ENCODE data around the gene GOLGA8B. TPM values are rescaled to one million over a fixed set of nuclear protein-coding genes. Genes with fewer than 3 reads are reported as not detected.

GOLGA8B gene
- total RNA-seq, 1 experiment from 2014 or later, result 42.1 TPM

GRCh38 chr15:34621675-34622074 lies 38.2 kb upstream of the GOLGA8B start:
- no peak overlapping the region for H3K9ac ChIP-seq (ENCODE audit: extremely low read depth, insufficient read length, low read length)
- no peak overlapping the region for H3K18ac ChIP-seq (ENCODE audit: insufficient read length, low read depth, low read length)
- Mint-ChIP-seq H3K36me3 (ENCODE audit: insufficient read depth in 1 of 3, low read depth in 3 of 3) (no peaks in the 10 kb centered on the region), H3K27me3 (ENCODE audit: low read depth) (peaks cover 8% of the 10 kb centered on the region), H3K27ac (no peak overlapping the region), H3K4me1 (no peaks in the 10 kb centered on the region), H3K9me3 (no peaks in the 10 kb centered on the region), H3K4me3 (no peak overlapping the region)
- no peak overlapping the region for H2AFZ ChIP-seq (ENCODE audit: low read length)
- H3K79me2 ChIP-seq (ENCODE audit: insufficient read depth, low read length), result no peaks in the 10 kb centered on the region
- H4K8ac ChIP-seq (replicated peaks; ENCODE audit: insufficient read length, low read depth, low read length), result no peak overlapping the region
- no peak overlapping the region for H2BK15ac ChIP-seq (ENCODE audit: low read depth, low read length)
- H3T11ph ChIP-seq (ENCODE audit: low read length), result no peak overlapping the region
- no peak overlapping the region for H2BK12ac ChIP-seq (ENCODE audit: insufficient read length, low read depth, low read length)
- no peaks in the 10 kb centered on the region for H3K4me1 ChIP-seq (ENCODE audit: insufficient read depth, low read length)
- H3K27me3 ChIP-seq (ENCODE audit: insufficient read depth, low read length), result no peaks in the 10 kb centered on the region
- no peak overlapping the region for H3K27ac ChIP-seq (ENCODE audit: insufficient read length, low read depth, low read length)
- H4K91ac ChIP-seq (ENCODE audit: insufficient read length, low read depth, low read length), result no peak overlapping the region
- H2BK5ac ChIP-seq (ENCODE audit: insufficient read length, low read length), result no peak overlapping the region
- no peak overlapping the region for H3K56ac ChIP-seq (ENCODE audit: insufficient read length, low read depth, low read length)
- H2BK20ac ChIP-seq (ENCODE audit: low read depth, low read length, poor library complexity, severe bottlenecking), result no peak overlapping the region
- H3K9me3 ChIP-seq (ENCODE audit: control insufficient read depth, low read depth, low read length), result no peaks in the 10 kb centered on the region
- no peak overlapping the region for H3K4me2 ChIP-seq (ENCODE audit: insufficient read depth, insufficient read length, low read length)
- no peaks in the 10 kb centered on the region for H4K20me1 ChIP-seq (ENCODE audit: control insufficient read depth, insufficient read depth, insufficient read length)
- H3K79me1 ChIP-seq (ENCODE audit: insufficient read depth, low read depth, low read length, poor library complexity, severe bottlenecking), result no peaks in the 10 kb centered on the region
- H3K23ac ChIP-seq (ENCODE audit: insufficient read length, low read depth, low read length), result no peak overlapping the region
- no peak overlapping the region for H2AK5ac ChIP-seq (ENCODE audit: insufficient read length, low read length)
- no peak overlapping the region for H4K5ac ChIP-seq (ENCODE audit: insufficient read length, low read depth, low read length)
- no peak overlapping the region for H2BK120ac ChIP-seq (ENCODE audit: low read depth, low read length, poor library complexity, severe bottlenecking)
- WGBS (ENCODE audit: extremely low coverage, insufficient read length, low lambda C conversion rate), result 100% methylated on average over 2 of the region's 5 CpGs
- H3K14ac ChIP-seq (ENCODE audit: insufficient read depth, low read length), result no peak overlapping the region
- no peak overlapping the region for H3K4ac ChIP-seq (ENCODE audit: low read depth, low read length)
- DNase-seq, result no peak
- TF ChIP-seq CTCF (conservative IDR thresholded peaks at IDR 0.05), result no peak
- no peaks in the 10 kb centered on the region for H3K23me2 ChIP-seq (ENCODE audit: insufficient read length, low read depth, low read length, poor library complexity, severe bottlenecking)
